Measurements from ENCODE around the gene TGFBR1.

GRCh38 chr9:99130069-99130468 lies 25.2 kb downstream of the TGFBR1 start:
- no peak for TF ChIP-seq CTCF (IDR thresholded peaks at IDR 0.05)
- no peak for TF ChIP-seq POLR2A (IDR thresholded peaks at IDR 0.05)
